ENCODE results near the gene UBR1.

The UBR1 gene

DNA sequence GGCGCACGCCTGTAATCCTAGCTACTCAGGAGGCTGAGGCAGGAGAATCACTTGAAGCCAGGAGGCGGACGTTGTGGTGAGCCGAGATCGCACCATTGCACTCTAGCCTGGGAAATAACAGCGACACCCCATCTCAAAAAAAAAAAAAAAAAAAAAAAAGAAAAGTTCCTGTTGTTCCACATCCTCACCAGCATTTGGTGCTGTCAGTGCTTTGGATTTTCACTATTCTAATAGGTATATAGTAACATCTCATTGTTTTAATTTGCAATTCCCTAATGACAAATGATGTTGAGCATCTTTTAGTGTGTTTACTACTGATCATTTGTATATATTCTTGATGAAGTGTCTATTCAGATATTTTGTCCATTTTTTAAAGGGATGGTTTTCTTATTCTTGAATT is 24.6 kb downstream of the UBR1 start:
- TF ChIP-seq POLR2AphosphoS5 (IDR thresholded peaks at IDR 0.05; ENCODE audit: low read depth, low read length): no peak

DNA sequence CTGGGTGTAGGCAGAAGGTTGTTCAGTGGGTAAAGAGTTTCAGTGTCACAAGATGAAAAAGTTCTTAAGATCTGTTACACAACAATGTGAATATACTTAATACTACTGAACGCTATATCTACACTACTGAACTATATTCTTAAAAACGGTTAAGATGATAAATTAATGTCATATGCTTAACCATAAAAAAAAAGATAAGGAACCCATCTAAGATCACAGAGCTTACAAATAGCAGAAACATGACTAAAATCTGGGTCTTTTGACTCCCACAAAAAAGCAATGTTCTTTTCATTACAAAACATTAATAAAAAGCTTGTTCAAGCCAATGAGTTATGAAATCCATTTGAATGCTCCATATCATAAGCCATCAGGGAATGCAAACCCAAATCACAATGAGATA is 34.4 kb downstream of the UBR1 start:
- TF ChIP-seq, protein P1, sequence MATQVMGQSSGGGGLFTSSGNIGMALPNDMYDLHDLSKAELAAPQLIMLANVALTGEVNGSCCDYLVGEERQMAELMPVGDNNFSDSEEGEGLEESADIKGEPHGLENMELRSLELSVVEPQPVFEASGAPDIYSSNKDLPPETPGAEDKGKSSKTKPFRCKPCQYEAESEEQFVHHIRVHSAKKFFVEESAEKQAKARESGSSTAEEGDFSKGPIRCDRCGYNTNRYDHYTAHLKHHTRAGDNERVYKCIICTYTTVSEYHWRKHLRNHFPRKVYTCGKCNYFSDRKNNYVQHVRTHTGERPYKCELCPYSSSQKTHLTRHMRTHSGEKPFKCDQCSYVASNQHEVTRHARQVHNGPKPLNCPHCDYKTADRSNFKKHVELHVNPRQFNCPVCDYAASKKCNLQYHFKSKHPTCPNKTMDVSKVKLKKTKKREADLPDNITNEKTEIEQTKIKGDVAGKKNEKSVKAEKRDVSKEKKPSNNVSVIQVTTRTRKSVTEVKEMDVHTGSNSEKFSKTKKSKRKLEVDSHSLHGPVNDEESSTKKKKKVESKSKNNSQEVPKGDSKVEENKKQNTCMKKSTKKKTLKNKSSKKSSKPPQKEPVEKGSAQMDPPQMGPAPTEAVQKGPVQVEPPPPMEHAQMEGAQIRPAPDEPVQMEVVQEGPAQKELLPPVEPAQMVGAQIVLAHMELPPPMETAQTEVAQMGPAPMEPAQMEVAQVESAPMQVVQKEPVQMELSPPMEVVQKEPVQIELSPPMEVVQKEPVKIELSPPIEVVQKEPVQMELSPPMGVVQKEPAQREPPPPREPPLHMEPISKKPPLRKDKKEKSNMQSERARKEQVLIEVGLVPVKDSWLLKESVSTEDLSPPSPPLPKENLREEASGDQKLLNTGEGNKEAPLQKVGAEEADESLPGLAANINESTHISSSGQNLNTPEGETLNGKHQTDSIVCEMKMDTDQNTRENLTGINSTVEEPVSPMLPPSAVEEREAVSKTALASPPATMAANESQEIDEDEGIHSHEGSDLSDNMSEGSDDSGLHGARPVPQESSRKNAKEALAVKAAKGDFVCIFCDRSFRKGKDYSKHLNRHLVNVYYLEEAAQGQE (IDR thresholded peaks at IDR 0.05; ENCODE audit: insufficient read depth in 1 of 2, low read depth in 2 of 2, low read length in 2 of 2): no peak
- TF ChIP-seq POLR2AphosphoS5 (IDR thresholded peaks at IDR 0.05; ENCODE audit: low read depth, low read length) (no peak), SIN3A (IDR thresholded peaks at IDR 0.05; ENCODE audit: borderline replicate concordance, insufficient read depth, low read length) (no peak), FOXP2 (optimal IDR thresholded peaks at IDR 0.05; ENCODE audit: borderline replicate concordance, extremely low read depth, extremely low read length, insufficient read depth) (no peak), TAF1 (IDR thresholded peaks at IDR 0.05; ENCODE audit: borderline replicate concordance, insufficient read depth, low read length) (no peak)

DNA sequence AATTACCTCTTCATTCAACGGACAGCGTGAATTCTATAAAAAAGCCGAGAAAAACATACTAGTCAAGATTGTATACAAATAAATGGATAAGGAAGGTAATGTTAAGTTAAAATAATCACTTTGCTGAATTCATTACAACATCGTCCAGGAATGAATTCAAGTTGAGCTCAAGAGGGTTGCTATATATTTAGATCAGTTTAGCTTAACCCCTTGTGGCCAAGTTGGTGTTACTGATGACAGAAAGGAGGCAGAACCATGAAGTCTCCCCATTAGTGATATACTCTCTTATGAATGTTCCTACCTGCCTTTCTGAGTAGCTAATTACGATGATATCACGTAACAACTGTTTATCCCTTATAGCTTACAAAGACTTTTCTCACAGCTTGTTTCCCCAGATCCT is 34.9 kb downstream of the UBR1 start:
- TF ChIP-seq, protein P1 (IDR thresholded peaks at IDR 0.05; ENCODE audit: insufficient read depth in 1 of 2, low read depth in 2 of 2, low read length in 2 of 2): no peak
- TF ChIP-seq TAF1 (IDR thresholded peaks at IDR 0.05; ENCODE audit: borderline replicate concordance, insufficient read depth, low read length) (no peak), FOXP2 (optimal IDR thresholded peaks at IDR 0.05; ENCODE audit: borderline replicate concordance, extremely low read depth, extremely low read length, insufficient read depth) (no peak), POLR2AphosphoS5 (IDR thresholded peaks at IDR 0.05; ENCODE audit: low read depth, low read length) (no peak), SIN3A (IDR thresholded peaks at IDR 0.05; ENCODE audit: borderline replicate concordance, insufficient read depth, low read length) (no peak)

DNA sequence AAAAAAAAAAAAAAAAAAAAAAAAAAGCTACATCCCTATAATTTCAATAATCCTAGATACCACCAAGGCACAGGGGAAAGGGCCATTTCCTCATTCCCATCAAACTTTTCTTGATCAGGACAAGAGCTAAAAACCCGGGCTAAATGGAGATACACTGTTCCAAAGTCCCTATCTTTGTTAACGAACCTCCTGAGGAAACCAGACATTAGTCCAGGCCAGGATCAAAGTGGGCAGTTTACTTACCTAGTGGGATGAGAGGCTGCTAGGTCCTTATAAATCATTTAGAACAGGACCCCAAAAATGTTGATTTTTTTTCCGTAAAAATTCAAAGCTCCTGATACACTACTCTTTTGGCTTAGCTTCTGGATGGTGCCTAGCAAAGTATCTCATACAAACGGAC is 35.6 kb downstream of the UBR1 start:
- TF ChIP-seq FOXP2 (optimal IDR thresholded peaks at IDR 0.05; ENCODE audit: borderline replicate concordance, extremely low read depth, extremely low read length, insufficient read depth) (no peak), TAF1 (IDR thresholded peaks at IDR 0.05; ENCODE audit: borderline replicate concordance, insufficient read depth, low read length) (no peak), POLR2AphosphoS5 (IDR thresholded peaks at IDR 0.05; ENCODE audit: low read depth, low read length) (no peak), SIN3A (IDR thresholded peaks at IDR 0.05; ENCODE audit: borderline replicate concordance, insufficient read depth, low read length) (no peak)
- TF ChIP-seq, protein P1 (IDR thresholded peaks at IDR 0.05; ENCODE audit: insufficient read depth in 1 of 2, low read depth in 2 of 2, low read length in 2 of 2): no peak

DNA sequence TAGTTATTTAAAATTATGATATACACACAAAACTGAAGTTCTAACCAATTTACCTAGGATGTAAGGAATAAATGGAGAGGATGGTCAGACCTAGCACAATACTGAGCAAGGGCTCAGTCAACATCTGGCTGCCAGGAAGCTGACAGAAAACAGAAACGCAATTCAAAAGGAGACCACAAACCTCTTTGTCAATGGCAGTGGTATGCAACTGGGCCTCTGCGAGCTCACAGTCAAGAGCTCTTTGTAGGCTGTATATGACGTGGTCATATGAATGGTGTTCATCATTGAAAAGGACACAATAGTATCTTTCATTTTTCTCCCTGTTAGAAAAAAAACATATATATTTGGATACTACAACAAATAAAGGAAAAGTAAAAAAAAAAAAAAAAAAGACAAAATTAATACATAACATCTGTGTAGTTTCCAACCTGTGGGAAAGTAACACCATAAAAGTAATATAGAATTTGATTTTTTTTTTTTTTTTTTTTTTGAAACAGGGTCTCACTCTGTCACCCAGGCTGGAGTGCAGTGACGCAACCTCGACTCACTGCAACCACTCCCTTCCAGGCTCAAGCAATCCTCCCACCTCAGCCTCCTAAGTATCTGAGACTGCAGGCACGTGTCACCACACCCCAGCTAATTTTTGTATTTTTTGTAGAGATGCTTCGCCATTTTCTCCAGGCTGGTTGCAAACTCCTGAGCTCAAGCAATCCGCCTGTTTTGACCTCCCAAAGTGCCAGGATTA is 37.9 kb downstream of the UBR1 start:
- TF ChIP-seq FOXP2 (optimal IDR thresholded peaks at IDR 0.05; ENCODE audit: borderline replicate concordance, extremely low read depth, extremely low read length, insufficient read depth) (no peak), POLR2AphosphoS5 (IDR thresholded peaks at IDR 0.05; ENCODE audit: low read depth, low read length) (no peak), SIN3A (IDR thresholded peaks at IDR 0.05; ENCODE audit: borderline replicate concordance, insufficient read depth, low read length) (no peak)
- TF ChIP-seq, protein P1 (IDR thresholded peaks at IDR 0.05; ENCODE audit: insufficient read depth in 1 of 2, low read depth in 2 of 2, low read length in 2 of 2): no peak

Measured in PFSK-1 (cell line).